ENCODE measurements around the gene SZT2.

Gene SZT2

GRCh38 chr1:43382027-43382779 is 7.5 kb upstream of the SZT2 start:
- peak; percentile 20; the same call in 2 of the 3 replicates for ATAC-seq
- no peak for TF ChIP-seq ISL1 (CRISPR knock-in tag; IDR thresholded peaks at IDR 0.05)
- no peak for TF ChIP-seq SNAI2 (CRISPR knock-in tag; IDR thresholded peaks at IDR 0.05)
- no peak for TF ChIP-seq ZNF8 (CRISPR knock-in tag; IDR thresholded peaks at IDR 0.05)
- TF ChIP-seq, protein P1, sequence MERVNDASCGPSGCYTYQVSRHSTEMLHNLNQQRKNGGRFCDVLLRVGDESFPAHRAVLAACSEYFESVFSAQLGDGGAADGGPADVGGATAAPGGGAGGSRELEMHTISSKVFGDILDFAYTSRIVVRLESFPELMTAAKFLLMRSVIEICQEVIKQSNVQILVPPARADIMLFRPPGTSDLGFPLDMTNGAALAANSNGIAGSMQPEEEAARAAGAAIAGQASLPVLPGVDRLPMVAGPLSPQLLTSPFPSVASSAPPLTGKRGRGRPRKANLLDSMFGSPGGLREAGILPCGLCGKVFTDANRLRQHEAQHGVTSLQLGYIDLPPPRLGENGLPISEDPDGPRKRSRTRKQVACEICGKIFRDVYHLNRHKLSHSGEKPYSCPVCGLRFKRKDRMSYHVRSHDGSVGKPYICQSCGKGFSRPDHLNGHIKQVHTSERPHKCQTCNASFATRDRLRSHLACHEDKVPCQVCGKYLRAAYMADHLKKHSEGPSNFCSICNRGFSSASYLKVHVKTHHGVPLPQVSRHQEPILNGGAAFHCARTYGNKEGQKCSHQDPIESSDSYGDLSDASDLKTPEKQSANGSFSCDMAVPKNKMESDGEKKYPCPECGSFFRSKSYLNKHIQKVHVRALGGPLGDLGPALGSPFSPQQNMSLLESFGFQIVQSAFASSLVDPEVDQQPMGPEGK (CRISPR knock-in tag; IDR thresholded peaks at IDR 0.05; ENCODE audit: borderline replicate concordance) = no peak

DNA sequence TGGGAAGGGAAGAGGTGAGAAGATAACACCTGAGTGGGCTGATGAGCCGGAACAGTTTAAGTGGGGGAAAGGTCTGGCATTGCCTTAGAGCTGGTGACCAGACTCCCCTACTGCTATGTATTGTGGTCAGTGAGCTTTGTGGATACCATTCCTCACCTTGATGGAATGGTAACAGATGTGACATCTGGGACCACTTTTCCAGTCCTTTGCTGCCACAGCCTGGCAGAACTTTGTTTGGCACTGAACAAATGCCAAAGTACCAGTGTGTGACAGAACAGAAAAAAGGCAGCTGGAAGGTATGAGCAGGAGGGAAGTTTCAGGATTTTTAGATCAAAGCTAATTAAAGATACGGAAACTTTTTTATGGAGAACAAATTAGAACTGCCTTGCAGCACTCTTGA is 6.2 kb upstream of the SZT2 start:
- no peak for TF ChIP-seq CREB5 (CRISPR knock-in tag; IDR thresholded peaks at IDR 0.05; ENCODE audit: low read depth)
- ATAC-seq = peak; percentile 30; the same call in 2 of the 3 replicates

DNA sequence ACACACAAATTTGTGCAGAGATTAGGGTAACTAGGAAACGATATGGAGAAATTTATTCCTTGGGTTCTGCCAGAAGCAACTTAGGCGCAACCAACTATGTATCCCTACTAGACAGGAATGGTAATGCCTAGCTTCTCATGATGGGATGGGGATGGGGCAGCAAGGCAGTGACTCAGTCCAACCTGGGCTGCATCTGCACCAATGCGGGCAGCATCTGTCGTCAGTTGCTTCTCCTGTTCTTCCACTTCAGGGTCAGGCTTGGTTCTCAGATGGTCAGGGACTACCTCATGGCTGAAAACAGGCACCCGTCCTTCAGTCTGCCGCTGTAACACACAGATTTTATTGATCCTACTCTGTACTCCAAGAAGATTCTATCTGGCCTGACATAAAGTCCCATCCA is 3.0 kb upstream of the SZT2 start:
- no peak for TF ChIP-seq ZC3H10 (CRISPR knock-in tag; IDR thresholded peaks at IDR 0.05)
- ATAC-seq = no peak

GRCh38 chr1:43387976-43388599 is 1.6 kb upstream of the SZT2 start:
- TF ChIP-seq, protein P1 (CRISPR knock-in tag; IDR thresholded peaks at IDR 0.05; ENCODE audit: borderline replicate concordance) = no peak
- TF ChIP-seq, protein P2, sequence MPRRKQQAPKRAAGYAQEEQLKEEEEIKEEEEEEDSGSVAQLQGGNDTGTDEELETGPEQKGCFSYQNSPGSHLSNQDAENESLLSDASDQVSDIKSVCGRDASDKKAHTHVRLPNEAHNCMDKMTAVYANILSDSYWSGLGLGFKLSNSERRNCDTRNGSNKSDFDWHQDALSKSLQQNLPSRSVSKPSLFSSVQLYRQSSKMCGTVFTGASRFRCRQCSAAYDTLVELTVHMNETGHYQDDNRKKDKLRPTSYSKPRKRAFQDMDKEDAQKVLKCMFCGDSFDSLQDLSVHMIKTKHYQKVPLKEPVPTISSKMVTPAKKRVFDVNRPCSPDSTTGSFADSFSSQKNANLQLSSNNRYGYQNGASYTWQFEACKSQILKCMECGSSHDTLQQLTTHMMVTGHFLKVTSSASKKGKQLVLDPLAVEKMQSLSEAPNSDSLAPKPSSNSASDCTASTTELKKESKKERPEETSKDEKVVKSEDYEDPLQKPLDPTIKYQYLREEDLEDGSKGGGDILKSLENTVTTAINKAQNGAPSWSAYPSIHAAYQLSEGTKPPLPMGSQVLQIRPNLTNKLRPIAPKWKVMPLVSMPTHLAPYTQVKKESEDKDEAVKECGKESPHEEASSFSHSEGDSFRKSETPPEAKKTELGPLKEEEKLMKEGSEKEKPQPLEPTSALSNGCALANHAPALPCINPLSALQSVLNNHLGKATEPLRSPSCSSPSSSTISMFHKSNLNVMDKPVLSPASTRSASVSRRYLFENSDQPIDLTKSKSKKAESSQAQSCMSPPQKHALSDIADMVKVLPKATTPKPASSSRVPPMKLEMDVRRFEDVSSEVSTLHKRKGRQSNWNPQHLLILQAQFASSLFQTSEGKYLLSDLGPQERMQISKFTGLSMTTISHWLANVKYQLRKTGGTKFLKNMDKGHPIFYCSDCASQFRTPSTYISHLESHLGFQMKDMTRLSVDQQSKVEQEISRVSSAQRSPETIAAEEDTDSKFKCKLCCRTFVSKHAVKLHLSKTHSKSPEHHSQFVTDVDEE (CRISPR knock-in tag; IDR thresholded peaks at IDR 0.05) = no peak
- no peak for TF ChIP-seq TCF4 (CRISPR knock-in tag; IDR thresholded peaks at IDR 0.05; ENCODE audit: borderline replicate concordance)
- TF ChIP-seq RARB (CRISPR knock-in tag; IDR thresholded peaks at IDR 0.05) = no peak
- no peak for TF ChIP-seq ZNF565 (CRISPR knock-in tag; conservative IDR thresholded peaks at IDR 0.05; ENCODE audit: low read depth)
- no peak for TF ChIP-seq CREB5 (CRISPR knock-in tag; IDR thresholded peaks at IDR 0.05; ENCODE audit: low read depth)
- TF ChIP-seq CSDC2 (CRISPR knock-in tag; IDR thresholded peaks at IDR 0.05) = no peak
- TF ChIP-seq OSR1 (CRISPR knock-in tag; IDR thresholded peaks at IDR 0.05) = no peak
- TF ChIP-seq TOX (CRISPR knock-in tag; IDR thresholded peaks at IDR 0.05; ENCODE audit: borderline replicate concordance) = no peak
- no peak for TF ChIP-seq ZFP30 (CRISPR knock-in tag; IDR thresholded peaks at IDR 0.05)
- no peak for TF ChIP-seq POU6F1 (CRISPR knock-in tag; IDR thresholded peaks at IDR 0.05; ENCODE audit: borderline replicate concordance, low read depth)
- TF ChIP-seq PPARA (CRISPR knock-in tag; IDR thresholded peaks at IDR 0.05; ENCODE audit: borderline replicate concordance) = no peak
- ATAC-seq = no peak
